ENCODE measurements around the gene DCC.

DCC gene

GRCh38 chr18:53225567-53226325 lies 885.7 kb downstream of the DCC start:
- no peak for DNase-seq (ENCODE audit: extremely low read depth, low read depth)

GRCh38 chr18:53234610-53235009 lies 894.6 kb downstream of the DCC start:
- TF ChIP-seq CTCF (IDR thresholded peaks at IDR 0.05; ENCODE audit: low read depth, low read length, missing control alignments), result no peak
- no peak for DNase-seq (ENCODE audit: extremely low read depth, low read depth)

More at GRCh38 chr18:53225567-53226325, 885.7 kb downstream of the DCC start:
- H3K4me3 ChIP-seq (replicated peaks; ENCODE audit: low read depth, low read length), result no peak overlapping the region
- no peak for TF ChIP-seq CTCF (IDR thresholded peaks at IDR 0.05; ENCODE audit: low read depth, low read length, missing control alignments)

GRCh38 chr18:53241161-53241560 lies 901.2 kb downstream of the DCC start:
- no peak for TF ChIP-seq CTCF (IDR thresholded peaks at IDR 0.05; ENCODE audit: low read depth, low read length, missing control alignments)
- DNase-seq (ENCODE audit: extremely low read depth, low read depth), result no peak
- H3K4me3 ChIP-seq (replicated peaks; ENCODE audit: low read depth, low read length), result no peak overlapping the region

More at GRCh38 chr18:53234610-53235009, 894.6 kb downstream of the DCC start:
- no peak overlapping the region for H3K4me3 ChIP-seq (replicated peaks; ENCODE audit: low read depth, low read length)

GRCh38 chr18:53253789-53254188 lies 913.8 kb downstream of the DCC start:
- TF ChIP-seq CTCF (IDR thresholded peaks at IDR 0.05; ENCODE audit: low read depth, low read length, missing control alignments), result no peak
- no peak for DNase-seq (ENCODE audit: extremely low read depth, low read depth)
- H3K4me3 ChIP-seq (replicated peaks; ENCODE audit: low read depth, low read length), result no peak overlapping the region

- no peak overlapping the region for H3K4me3 ChIP-seq (replicated peaks; ENCODE audit: low read depth, low read length)
- no peak for TF ChIP-seq CTCF (IDR thresholded peaks at IDR 0.05; ENCODE audit: low read depth, low read length, missing control alignments)
- DNase-seq (ENCODE audit: extremely low read depth, low read depth), result no peak
Observed at GRCh38 chr18:53254265-53254664, 914.3 kb downstream of the DCC start.

GRCh38 chr18:53261241-53261640 lies 921.2 kb downstream of the DCC start:
- no peak overlapping the region for H3K4me3 ChIP-seq (replicated peaks; ENCODE audit: low read depth, low read length)
- no peak for TF ChIP-seq CTCF (IDR thresholded peaks at IDR 0.05; ENCODE audit: low read depth, low read length, missing control alignments)
- no peak for DNase-seq (ENCODE audit: extremely low read depth, low read depth)

GRCh38 chr18:53266850-53267249 lies 926.9 kb downstream of the DCC start:
- H3K4me3 ChIP-seq (replicated peaks; ENCODE audit: low read depth, low read length), result no peak overlapping the region
- no peak for TF ChIP-seq CTCF (IDR thresholded peaks at IDR 0.05; ENCODE audit: low read depth, low read length, missing control alignments)
- no peak for DNase-seq (ENCODE audit: extremely low read depth, low read depth)

Data from HFF-Myc (cell line).